IMR-90 (cell line): ENCODE measurements around the gene CCR6. TPM values are rescaled to one million over a fixed set of nuclear protein-coding genes. Genes with fewer than 3 reads are reported as not detected.

Source experiments
- ATAC-seq: fragments of 200-7000 bp; cut with Tn5 transposase; 2 replicates; pipeline ENCODE4 v1.9.1; 2020; ENCODE audit warnings: low read depth, mild to moderate bottlenecking, moderate library complexity
- BruUV-seq: library from RNA; stranded (reverse); fragments of 400-500 nt; replicated peaks from 2 replicates; lab custom pipeline; 2021; lab: Mats Ljungman, UMichigan
- CTCF ChIA-PET: fragments of 300-600 bp; formaldehyde crosslinking; extraction: SDS; loops from one replicate; lab custom pipeline; 2021; ENCODE audit warnings: antibody characterized with exemption; lab: Yijun Ruan, JAX
- POLR2A ChIA-PET: fragments of 300-600 bp; sonication (Branson Sonifier 250); formaldehyde crosslinking; loops from one replicate; lab custom pipeline; 2022; ENCODE audit warnings: antibody characterized with exemption; ENCODE audit not compliant: unreplicated experiment; lab: Charles Lee
- DNase-seq: peaks from one replicate; pipeline ENCODE4 v3.0.0; 2013
- H2AFZ ChIP-seq: replicated peaks from 2 replicates; pipeline ENCODE3; 2013; ENCODE audit warnings: low read length, mild to moderate bottlenecking; ENCODE audit not compliant: poor library complexity
- H2AK5ac ChIP-seq: 2 replicates; pipeline ENCODE4 v1.6.1; 2013; ENCODE audit warnings: low read depth, low read length, inconsistent platforms
- H2AK9ac ChIP-seq: replicated peaks from 2 replicates; pipeline ENCODE3; 2013; ENCODE audit warnings: mild to moderate bottlenecking, low read depth, low read length, moderate library complexity; ENCODE audit not compliant: poor library complexity
- H2BK120ac ChIP-seq: 2 replicates; pipeline ENCODE4 v1.6.1; 2013; ENCODE audit warnings: low read depth, low read length, inconsistent platforms
- H2BK15ac ChIP-seq: 3 replicates; pipeline ENCODE4 v1.6.1; 2013; ENCODE audit warnings: low read depth, low read length, inconsistent platforms
- H2BK20ac ChIP-seq: 2 replicates; pipeline ENCODE4 v1.6.1; 2013; ENCODE audit warnings: low read depth, mild to moderate bottlenecking, inconsistent platforms, low read length, moderate library complexity
- H2BK5ac ChIP-seq: 2 replicates; pipeline ENCODE4 v1.6.1; 2013; ENCODE audit warnings: mild to moderate bottlenecking, low read depth, low read length, inconsistent platforms; ENCODE audit not compliant: poor library complexity, severe bottlenecking
- H3K14ac ChIP-seq: replicated peaks from 2 replicates; pipeline ENCODE4 v1.6.1; 2013; ENCODE audit warnings: low read depth, low read length, inconsistent platforms
- H3K18ac ChIP-seq: 2 replicates; pipeline ENCODE4 v1.6.1; 2013; ENCODE audit warnings: low read depth, low read length, control low read depth
- H3K23ac ChIP-seq: 2 replicates; pipeline ENCODE4 v1.6.1; 2013; ENCODE audit warnings: low read depth, low read length, inconsistent platforms
- H3K27ac ChIP-seq: 2 replicates; pipeline ENCODE4 v1.5.1; 2013; ENCODE audit warnings: mild to moderate bottlenecking, control low read depth, low read length; ENCODE audit not compliant: insufficient read depth
- H3K27me3 ChIP-seq: 2 replicates; pipeline ENCODE4 v1.6.1; 2013; ENCODE audit warnings: low read length; ENCODE audit not compliant: control insufficient read depth, insufficient read depth
- H3K36me3 ChIP-seq: 2 replicates; pipeline ENCODE4 v1.6.1; 2013; ENCODE audit warnings: low read length, mixed read lengths; ENCODE audit not compliant: control insufficient read depth, insufficient read depth
- H3K4ac ChIP-seq: 2 replicates; pipeline ENCODE4 v1.6.1; 2013; ENCODE audit warnings: low read depth, low read length, inconsistent platforms
- H3K4me1 ChIP-seq: 2 replicates; pipeline ENCODE4 v1.6.1; 2013; ENCODE audit warnings: low read length, mixed read lengths; ENCODE audit not compliant: control insufficient read depth, insufficient read depth
- H3K4me2 ChIP-seq: 2 replicates; pipeline ENCODE4 v1.6.1; 2013; ENCODE audit warnings: low read depth, mild to moderate bottlenecking, control low read depth, low read length, moderate library complexity
- H3K4me3 ChIP-seq: 2 replicates; pipeline ENCODE4 v1.5.1; 2013; ENCODE audit warnings: low read depth, mild to moderate bottlenecking, control low read depth, low read length, moderate library complexity; ENCODE audit not compliant: insufficient read depth
- H3K56ac ChIP-seq: 2 replicates; pipeline ENCODE4 v1.6.1; 2013; ENCODE audit warnings: low read length, inconsistent platforms; ENCODE audit not compliant: insufficient read depth; ENCODE audit errors: extremely low read depth
- H3K79me1 ChIP-seq, 2 experiments: 2 replicates each; pipeline ENCODE4 v1.6.1; 2013; ENCODE audit warnings: low read length in 2 of 2, inconsistent platforms in 1 of 2, low read depth in 1 of 2
- H3K9ac ChIP-seq: 2 replicates; pipeline ENCODE4 v1.6.1; 2013; ENCODE audit warnings: low read depth, low read length, control low read depth
- H3K9me1 ChIP-seq: 2 replicates; pipeline ENCODE4 v1.6.1; 2013; ENCODE audit warnings: low read length, inconsistent platforms; ENCODE audit not compliant: insufficient read depth
- H3K9me3 ChIP-seq: 2 replicates; pipeline ENCODE4 v1.6.1; 2013; ENCODE audit warnings: low read length; ENCODE audit not compliant: control insufficient read depth, insufficient read depth
- H4K20me1 ChIP-seq: 2 replicates; pipeline ENCODE4 v1.6.1; 2013; ENCODE audit warnings: low read length, inconsistent platforms; ENCODE audit not compliant: insufficient read depth
- H4K5ac ChIP-seq: 2 replicates; pipeline ENCODE4 v1.6.1; 2013; ENCODE audit warnings: mild to moderate bottlenecking, low read depth, low read length, control low read depth
- H4K8ac ChIP-seq, 2 experiments: 2 replicates each; pipeline ENCODE4 v1.6.1; 2013; ENCODE audit warnings: low read depth in 2 of 2, low read length in 2 of 2, control low read depth in 1 of 2, inconsistent platforms in 1 of 2
- H4K91ac ChIP-seq: 2 replicates; pipeline ENCODE4 v1.6.1; 2013; ENCODE audit warnings: low read depth, low read length, inconsistent platforms; ENCODE audit not compliant: insufficient read depth
- BHLHE40 ChIP-seq: fragments of 150-350 bp; IDR thresholded peaks from 2 replicates; pipeline ENCODE4 v1.6.1; 2016; ENCODE audit warnings: mild to moderate bottlenecking, low read depth, low read length
- CHD1 ChIP-seq: IDR thresholded peaks from 2 replicates; pipeline ENCODE4 v1.6.1; 2012; ENCODE audit warnings: low read depth, low read length, improper control_type of control experiment
- CTCF ChIP-seq: conservative IDR thresholded peaks from 2 replicates; pipeline ENCODE4 v1.5.1; 2012; ENCODE audit warnings: mild to moderate bottlenecking, low read depth, low read length, improper control_type of control experiment
- ELK1 ChIP-seq: fragments of 150-350 bp; IDR thresholded peaks from 2 replicates; pipeline ENCODE4 v1.6.1; 2016; ENCODE audit warnings: low read depth, mild to moderate bottlenecking, low read length, moderate library complexity, borderline replicate concordance
- MAFK ChIP-seq: IDR thresholded peaks from 2 replicates; pipeline ENCODE4 v1.6.1; 2012; ENCODE audit warnings: low read depth, low read length, improper control_type of control experiment
- MAZ ChIP-seq: IDR thresholded peaks from 2 replicates; pipeline ENCODE4 v1.6.1; 2012; ENCODE audit warnings: low read depth, mild to moderate bottlenecking, low read length, improper control_type of control experiment, moderate library complexity, borderline replicate concordance
- MXI1 ChIP-seq: IDR thresholded peaks from 2 replicates; pipeline ENCODE4 v1.6.1; 2012; ENCODE audit warnings: low read depth, mild to moderate bottlenecking, low read length, moderate library complexity, borderline replicate concordance
- NFE2L2 ChIP-seq: fragments of 150-350 bp; IDR thresholded peaks from 2 replicates; pipeline ENCODE4 v1.6.1; 2016; ENCODE audit warnings: low read depth, mild to moderate bottlenecking, low read length
- POLR2A ChIP-seq: IDR thresholded peaks from 2 replicates; pipeline ENCODE4 v1.6.1; 2012; ENCODE audit warnings: mild to moderate bottlenecking, low read depth, low read length
- RAD21 ChIP-seq: IDR thresholded peaks from 2 replicates; pipeline ENCODE4 v1.6.1; 2012; ENCODE audit warnings: low read length, improper control_type of control experiment
- RCOR1 ChIP-seq: IDR thresholded peaks from 2 replicates; pipeline ENCODE4 v1.6.1; 2012; ENCODE audit warnings: mild to moderate bottlenecking, low read length, improper control_type of control experiment; ENCODE audit not compliant: insufficient replicate concordance
- RFX5 ChIP-seq: IDR thresholded peaks from 2 replicates; pipeline ENCODE4 v1.8.0; 2012; ENCODE audit warnings: low read depth, mild to moderate bottlenecking, low read length, moderate library complexity
- SMC3 ChIP-seq: fragments of 150-350 bp; IDR thresholded peaks from 2 replicates; pipeline ENCODE4 v1.6.1; 2016; ENCODE audit warnings: low read depth, mild to moderate bottlenecking, antibody characterized with exemption, low read length, moderate library complexity
- WGBS, 2 experiments: methylation state at CpG; one replicate each; pipeline versions ENCODE4 v1.1.5 to v1.1.7; 2013; ENCODE audit warnings: missing lambda C conversion rate in 2 of 2; ENCODE audit not compliant: insufficient read length in 1 of 2; ENCODE audit errors: extremely low coverage in 2 of 2; 5-methylcytosine and 5-hydroxymethylcytosine counted together
- dilution Hi-C: fragments of 300-500 bp; cut with HindIII; formaldehyde crosslinking; loops from one replicate; pipeline ENCODE4 v1.14.3; 2018; ENCODE audit warnings: low sequenced_read_pairs; ENCODE audit not compliant: unreplicated experiment
- in situ Hi-C: fragments of 300-500 bp; cut with MboI; formaldehyde crosslinking; loops from 3 replicates; pipeline ENCODE4 v1.14.3; 2019; ENCODE audit warnings: low sequenced_read_pairs, inconsistent platforms, mixed read lengths
- intact Hi-C: fragments of 100-400 bp; cut with micrococcal nuclease; formaldehyde crosslinking; loops from 2 replicates; pipeline ENCODE4 v1.10.0; 2022
- polyA plus RNA-seq, 3 experiments: library from polyadenylated mRNA; depleted of rRNA; stranded (reverse); fragments of >200 nt; gene quantifications; 2 replicates each; pipeline ENCODE4 v1.2.3, GENCODE V29; 2012; ENCODE audit warnings: low replicate concordance in 1 of 3
- total RNA-seq: library from RNA; depleted of rRNA; stranded (reverse); fragments of >200 nt; gene quantifications from 2 replicates; pipeline ENCODE4 v1.2.3, GENCODE V29; 2012
- TF ChIP-seq, protein P1 (sequence below): fragments of 150-350 bp; IDR thresholded peaks from 2 replicates; pipeline ENCODE4 v1.6.1; 2017; ENCODE audit warnings: mild to moderate bottlenecking, antibody characterized with exemption, low read length, low read depth

The CCR6 gene
- total and polyA plus RNA-seq, 2 of the 4 experiments (the other 2 are of a cell fraction), result not detected

DNA sequence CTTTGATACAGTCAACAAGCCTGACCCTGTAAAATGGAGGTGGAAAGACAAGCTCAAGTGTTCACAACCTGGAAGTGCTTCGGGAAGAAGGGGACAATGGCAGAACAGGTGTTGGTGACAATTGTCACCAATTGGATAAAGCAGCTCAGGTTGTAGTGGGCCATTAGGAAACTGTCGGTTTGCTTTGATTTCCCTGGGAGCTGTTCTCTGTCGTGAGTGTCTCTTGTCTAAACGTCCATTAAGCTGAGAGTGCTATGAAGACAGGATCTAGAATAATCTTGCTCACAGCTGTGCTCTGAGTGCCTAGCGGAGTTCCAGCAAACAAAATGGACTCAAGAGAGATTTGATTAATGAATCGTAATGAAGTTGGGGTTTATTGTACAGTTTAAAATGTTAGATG is 15.0 kb downstream of the CCR6 start:
- H3K36me3 ChIP-seq, result no peaks in the 10 kb centered on the region
- dilution Hi-C loops (no loop called here), intact Hi-C loops (no loop called here), in situ Hi-C loops (no loop called here)
- no peaks in the 10 kb centered on the region for H4K20me1 ChIP-seq
- H3K18ac ChIP-seq, result no peak overlapping the region
- H3K4ac ChIP-seq, result no peak overlapping the region
- H3K4me2 ChIP-seq, result no peak overlapping the region
- H3K9me1 ChIP-seq, result no peaks in the 10 kb centered on the region
- TF ChIP-seq POLR2A (no peak), SMC3 (no peak), MXI1 (no peak), RFX5 (no peak), CTCF (no peak), BHLHE40 (no peak), CHD1 (no peak), MAFK (no peak), MAZ (no peak), ELK1 (no peak), RAD21 (no peak), RCOR1 (no peak), NFE2L2 (no peak)
- TF ChIP-seq, protein P1, sequence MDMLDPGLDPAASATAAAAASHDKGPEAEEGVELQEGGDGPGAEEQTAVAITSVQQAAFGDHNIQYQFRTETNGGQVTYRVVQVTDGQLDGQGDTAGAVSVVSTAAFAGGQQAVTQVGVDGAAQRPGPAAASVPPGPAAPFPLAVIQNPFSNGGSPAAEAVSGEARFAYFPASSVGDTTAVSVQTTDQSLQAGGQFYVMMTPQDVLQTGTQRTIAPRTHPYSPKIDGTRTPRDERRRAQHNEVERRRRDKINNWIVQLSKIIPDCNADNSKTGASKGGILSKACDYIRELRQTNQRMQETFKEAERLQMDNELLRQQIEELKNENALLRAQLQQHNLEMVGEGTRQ, result no peak
- H2AK9ac ChIP-seq, result no peak overlapping the region
- WGBS, 2 experiments, result 100% methylated on average over 1 of the region's 6 CpGs; no CpG with 5 or more reads in 1 of the 2 experiments
- H3K56ac ChIP-seq, result no peak overlapping the region
- POLR2A ChIA-PET, result no interaction called here
- no peak for DNase-seq
- H2AK5ac ChIP-seq, result no peak overlapping the region
- peaks cover 15% of the 10 kb centered on the region for H3K9me3 ChIP-seq
- H2BK15ac ChIP-seq, result no peak overlapping the region
- H4K5ac ChIP-seq, result no peak overlapping the region
- H4K8ac ChIP-seq, result no peak overlapping the region
- no peak overlapping the region for H3K9ac ChIP-seq
- H3K23ac ChIP-seq, result no peak overlapping the region
- H2BK120ac ChIP-seq, result no peak overlapping the region
- H3K27ac ChIP-seq, result no peak overlapping the region
- H2BK20ac ChIP-seq, result no peak overlapping the region
- no peaks in the 10 kb centered on the region for H3K27me3 ChIP-seq
- no peak overlapping the region for H2AFZ ChIP-seq
- H4K91ac ChIP-seq, result no peak overlapping the region
- no peak overlapping the region for H3K4me3 ChIP-seq
- no TSS peak for BruUV-seq
- no peaks in the 10 kb centered on the region for H3K79me1 ChIP-seq
- no peak overlapping the region for H2BK5ac ChIP-seq
- H3K4me1 ChIP-seq, result no peaks in the 10 kb centered on the region
- H3K14ac ChIP-seq, result no peak overlapping the region
- CTCF ChIA-PET, result no interaction called here
- ATAC-seq, result no peak
